ENCODE results near the gene DLL3.

DNA sequence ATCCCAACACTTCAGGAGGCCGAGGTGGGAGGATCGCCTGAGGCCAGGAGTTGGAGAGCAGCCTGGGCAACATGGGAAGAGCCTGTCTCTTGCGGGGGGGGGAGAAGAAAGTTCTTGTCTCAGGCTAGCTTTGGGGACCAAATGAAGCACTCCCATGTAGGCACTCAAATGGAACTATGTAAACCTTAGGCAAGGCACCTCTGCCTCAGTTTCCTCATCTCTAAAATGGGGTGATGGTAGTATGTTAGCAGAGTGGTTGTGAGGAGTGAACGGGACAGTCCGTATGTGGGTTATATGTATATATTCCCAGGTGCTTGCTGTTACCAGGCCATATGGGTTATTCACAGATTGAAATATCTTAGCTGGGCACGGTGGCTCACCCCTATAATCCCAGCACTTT, 6.5 kb upstream of the DLL3 start:
- TF ChIP-seq POLR2AphosphoS5 (IDR thresholded peaks at IDR 0.05) (no peak), EP300 (IDR thresholded peaks at IDR 0.05) (no peak)
- TF ChIP-seq, protein P1, sequence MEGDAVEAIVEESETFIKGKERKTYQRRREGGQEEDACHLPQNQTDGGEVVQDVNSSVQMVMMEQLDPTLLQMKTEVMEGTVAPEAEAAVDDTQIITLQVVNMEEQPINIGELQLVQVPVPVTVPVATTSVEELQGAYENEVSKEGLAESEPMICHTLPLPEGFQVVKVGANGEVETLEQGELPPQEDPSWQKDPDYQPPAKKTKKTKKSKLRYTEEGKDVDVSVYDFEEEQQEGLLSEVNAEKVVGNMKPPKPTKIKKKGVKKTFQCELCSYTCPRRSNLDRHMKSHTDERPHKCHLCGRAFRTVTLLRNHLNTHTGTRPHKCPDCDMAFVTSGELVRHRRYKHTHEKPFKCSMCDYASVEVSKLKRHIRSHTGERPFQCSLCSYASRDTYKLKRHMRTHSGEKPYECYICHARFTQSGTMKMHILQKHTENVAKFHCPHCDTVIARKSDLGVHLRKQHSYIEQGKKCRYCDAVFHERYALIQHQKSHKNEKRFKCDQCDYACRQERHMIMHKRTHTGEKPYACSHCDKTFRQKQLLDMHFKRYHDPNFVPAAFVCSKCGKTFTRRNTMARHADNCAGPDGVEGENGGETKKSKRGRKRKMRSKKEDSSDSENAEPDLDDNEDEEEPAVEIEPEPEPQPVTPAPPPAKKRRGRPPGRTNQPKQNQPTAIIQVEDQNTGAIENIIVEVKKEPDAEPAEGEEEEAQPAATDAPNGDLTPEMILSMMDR (IDR thresholded peaks at IDR 0.05): no peak

Measured in suprapubic skin (tissue), 4 donors.